CD4-positive, alpha-beta T cell treated with Interleukin-15 for 1 hour (primary cell): ENCODE data around the gene COX18.
A peak's percentile ranks its signal among the peaks of the same experiment; 100 is the strongest.

Experiments used
- DNase-seq: peaks from one replicate; pipeline ENCODE4 v3.0.0-alpha.2; 2020

Gene COX18

GRCh38 chr4:73069338-73070073, at the start of gene COX18:
Gene COX18 (minus strand): TSS chr4:73069716. CDS start chr4:73069649, 67 bp downstream.
- DNase-seq, result peak; percentile 98

- DNase-seq, result no peak
Observed at GRCh38 chr4:73109493-73109892, 40.0 kb upstream of the COX18 start.

- DNase-seq, result no peak
Observed at GRCh38 chr4:73104695-73105094, 35.2 kb upstream of the COX18 start.

- no peak for DNase-seq
Observed at GRCh38 chr4:73103799-73104503, 34.4 kb upstream of the COX18 start.

GRCh38 chr4:73099143-73099542, 29.6 kb upstream of the COX18 start:
- DNase-seq, result no peak

GRCh38 chr4:73098713-73099112, 29.2 kb upstream of the COX18 start:
- DNase-seq, result no peak

- DNase-seq, result no peak
Observed at GRCh38 chr4:73098016-73098415, 28.5 kb upstream of the COX18 start.

- no peak for DNase-seq
Observed at GRCh38 chr4:73092868-73093267, 23.4 kb upstream of the COX18 start.

- DNase-seq, result no peak
Observed at GRCh38 chr4:73090738-73091137, 21.2 kb upstream of the COX18 start.

- no peak for DNase-seq
Observed at GRCh38 chr4:73087871-73088270, 18.4 kb upstream of the COX18 start.

GRCh38 chr4:73086095-73086868, 16.8 kb upstream of the COX18 start:
- no peak for DNase-seq

- no peak for DNase-seq
Observed at GRCh38 chr4:73080789-73081188, 11.3 kb upstream of the COX18 start.

GRCh38 chr4:73075832-73076231, 6.3 kb upstream of the COX18 start:
- no peak for DNase-seq

GRCh38 chr4:73070074-73070390, 516 bp upstream of the COX18 start:
- no peak for DNase-seq

GRCh38 chr4:73068491-73069337, 802 bp downstream of the COX18 start:
- DNase-seq, result no peak

- no peak for DNase-seq
Observed at GRCh38 chr4:73067971-73068394, 1.5 kb downstream of the COX18 start.

- peak; percentile 41 for DNase-seq
Observed at GRCh38 chr4:73066928-73067327, 2.6 kb downstream of the COX18 start.

- DNase-seq, result no peak
Observed at GRCh38 chr4:73066445-73066844, 3.1 kb downstream of the COX18 start.

GRCh38 chr4:73064536-73064935, 5.0 kb downstream of the COX18 start:
- DNase-seq, result no peak

GRCh38 chr4:73055241-73055897, 14.1 kb downstream of the COX18 start:
- no peak for DNase-seq

- DNase-seq, result no peak
Observed at GRCh38 chr4:73053974-73054480, 15.5 kb downstream of the COX18 start.

- DNase-seq, result no peak
Observed at GRCh38 chr4:73053076-73053475, 16.4 kb downstream of the COX18 start.
